Tibial nerve (tissue), 3 donors: ENCODE measurements around the gene NCOA3.

ENCODE experiments used
- POLR2A ChIP-seq, 2 donors: fragments of 450-650 bp; IDR thresholded peaks; one replicate each; pipeline ENCODE4 v1.6.1; 2017; ENCODE audit warnings: antibody characterized with exemption in 2 of 2, mild to moderate bottlenecking in 2 of 2, moderate library complexity in 2 of 2
- TF ChIP-seq, protein P1 (sequence below), 5 experiments: fragments of 200-600 bp in 3 of 5; fragments of 450-650 bp in 2 of 5; sonication (generic) in 3 of 5; IDR thresholded peaks; one replicate each; pipeline ENCODE4 v1.5.1; 2016 to 2019; ENCODE audit warnings: antibody characterized with exemption in 5 of 5, mild to moderate bottlenecking in 3 of 5, moderate library complexity in 2 of 5

DNA sequence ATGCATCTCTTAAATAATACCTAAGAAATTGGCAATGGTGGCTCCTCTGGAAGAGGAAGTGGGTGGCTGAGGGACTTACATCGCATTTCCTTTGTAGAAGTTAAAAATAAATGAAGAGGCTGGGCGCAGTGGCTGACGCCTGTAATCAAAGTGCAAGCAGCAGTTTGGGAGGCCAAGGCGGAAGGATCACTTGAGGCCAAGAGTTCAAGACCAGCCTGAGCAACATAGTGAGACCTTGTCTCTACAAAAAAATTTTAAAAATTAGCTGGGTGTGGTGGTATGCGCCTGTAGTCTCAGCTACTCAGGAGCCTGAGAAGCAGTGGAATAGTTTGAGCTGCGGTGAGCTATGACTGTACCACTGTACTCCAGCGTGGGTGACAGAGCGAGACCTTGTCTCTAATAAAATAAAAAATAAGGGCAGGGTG lies 12.2 kb upstream of the NCOA3 start:
- TF ChIP-seq, protein P1, sequence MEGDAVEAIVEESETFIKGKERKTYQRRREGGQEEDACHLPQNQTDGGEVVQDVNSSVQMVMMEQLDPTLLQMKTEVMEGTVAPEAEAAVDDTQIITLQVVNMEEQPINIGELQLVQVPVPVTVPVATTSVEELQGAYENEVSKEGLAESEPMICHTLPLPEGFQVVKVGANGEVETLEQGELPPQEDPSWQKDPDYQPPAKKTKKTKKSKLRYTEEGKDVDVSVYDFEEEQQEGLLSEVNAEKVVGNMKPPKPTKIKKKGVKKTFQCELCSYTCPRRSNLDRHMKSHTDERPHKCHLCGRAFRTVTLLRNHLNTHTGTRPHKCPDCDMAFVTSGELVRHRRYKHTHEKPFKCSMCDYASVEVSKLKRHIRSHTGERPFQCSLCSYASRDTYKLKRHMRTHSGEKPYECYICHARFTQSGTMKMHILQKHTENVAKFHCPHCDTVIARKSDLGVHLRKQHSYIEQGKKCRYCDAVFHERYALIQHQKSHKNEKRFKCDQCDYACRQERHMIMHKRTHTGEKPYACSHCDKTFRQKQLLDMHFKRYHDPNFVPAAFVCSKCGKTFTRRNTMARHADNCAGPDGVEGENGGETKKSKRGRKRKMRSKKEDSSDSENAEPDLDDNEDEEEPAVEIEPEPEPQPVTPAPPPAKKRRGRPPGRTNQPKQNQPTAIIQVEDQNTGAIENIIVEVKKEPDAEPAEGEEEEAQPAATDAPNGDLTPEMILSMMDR (IDR thresholded peaks at IDR 0.05), result no peak
- TF ChIP-seq POLR2A (IDR thresholded peaks at IDR 0.05), result no peak
